Hepatocyte (in vitro differentiated cells): ENCODE results near the gene COPS3.

Experiments
- CTCF ChIP-seq: fragments of 200-600 bp; sonication (generic); IDR thresholded peaks from 2 replicates; pipeline ENCODE4 v1.5.1; 2016; ENCODE audit warnings: antibody characterized with exemption, mild to moderate bottlenecking; ENCODE audit not compliant: poor library complexity
- EZH2 ChIP-seq: fragments of 200-600 bp; sonication (generic); IDR thresholded peaks from 2 replicates; pipeline ENCODE4 v1.6.1; 2016; ENCODE audit warnings: antibody characterized with exemption, mild to moderate bottlenecking, borderline replicate concordance
- EZH2phosphoT487 ChIP-seq: fragments of 200-600 bp; sonication (generic); IDR thresholded peaks from one replicate; pipeline ENCODE4 v1.6.1; 2018; ENCODE audit warnings: antibody characterized with exemption, mild to moderate bottlenecking, low read depth, moderate library complexity; ENCODE audit not compliant: unreplicated experiment, severe bottlenecking

DNA sequence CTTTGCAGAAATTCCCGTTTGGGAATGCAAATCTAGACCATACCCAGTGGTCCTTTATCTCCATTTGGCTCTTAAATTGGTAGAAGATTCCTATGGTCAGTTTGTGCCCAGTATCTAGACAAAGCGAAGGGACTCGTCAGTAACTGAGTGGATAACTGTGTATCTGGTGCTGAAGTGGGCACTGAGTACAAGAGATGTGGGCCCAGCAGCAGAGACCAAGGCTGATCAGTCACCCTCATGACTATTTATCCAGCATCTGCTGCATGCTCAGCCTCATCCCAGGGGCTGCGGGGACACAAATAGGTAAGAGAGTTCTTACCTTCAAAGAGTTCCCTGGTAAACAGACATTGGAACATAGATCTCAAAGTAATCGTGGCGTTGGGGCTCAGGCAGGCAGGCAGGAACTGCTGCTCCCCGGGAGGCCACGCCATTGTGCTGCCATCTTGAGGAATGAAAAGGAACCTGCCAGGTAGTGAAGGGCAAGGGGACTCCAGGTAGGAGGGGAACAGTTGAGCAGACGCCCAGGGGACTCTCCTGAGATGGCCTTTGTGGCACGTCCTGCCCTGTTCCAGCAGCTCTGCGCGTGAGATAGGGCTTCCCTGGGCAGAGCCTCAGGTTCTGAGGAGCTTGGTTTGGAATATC is 32.4 kb upstream of the COPS3 start:
- TF ChIP-seq CTCF, result peak; percentile 59
- no peak for TF ChIP-seq EZH2phosphoT487
- no peak for TF ChIP-seq EZH2
